AG10803 (cell line): ENCODE measurements around the gene COL10A1.

Experiments
- DNase-seq: peaks from one replicate; pipeline ENCODE4 v3.0.0; 2010; ENCODE audit warnings: low read depth
- H3K4me3 ChIP-seq: 2 replicates; pipeline ENCODE4 v1.5.1; 2011; ENCODE audit warnings: mild to moderate bottlenecking, low read length, control low read depth
- CTCF ChIP-seq: conservative IDR thresholded peaks from 2 replicates; pipeline ENCODE4 v1.5.1; 2011; ENCODE audit warnings: mild to moderate bottlenecking, low read length, control low read depth, inconsistent platforms

Gene COL10A1

DNA sequence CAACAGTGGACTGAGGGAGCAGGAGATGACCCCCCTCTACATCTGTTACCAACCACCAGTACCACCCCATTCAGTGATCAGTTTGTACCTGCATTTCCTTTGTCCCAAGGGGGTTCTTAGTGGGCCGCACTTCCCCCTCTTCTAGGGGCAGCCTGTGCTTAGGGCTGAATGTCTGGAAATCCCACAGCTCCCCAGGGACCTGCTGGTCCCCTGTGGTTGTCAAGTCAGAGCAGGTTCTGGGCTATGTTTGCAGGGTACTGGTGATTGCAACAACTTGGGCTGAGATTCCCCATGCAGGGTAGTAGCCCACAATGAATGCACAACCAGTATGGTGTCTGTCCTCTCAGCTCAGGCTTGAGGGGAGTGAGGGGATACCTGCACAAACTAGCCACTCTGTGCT, 39.7 kb upstream of the COL10A1 start:
- H3K4me3 ChIP-seq = no peak overlapping the region
- no peak for TF ChIP-seq CTCF
- no peak for DNase-seq

DNA sequence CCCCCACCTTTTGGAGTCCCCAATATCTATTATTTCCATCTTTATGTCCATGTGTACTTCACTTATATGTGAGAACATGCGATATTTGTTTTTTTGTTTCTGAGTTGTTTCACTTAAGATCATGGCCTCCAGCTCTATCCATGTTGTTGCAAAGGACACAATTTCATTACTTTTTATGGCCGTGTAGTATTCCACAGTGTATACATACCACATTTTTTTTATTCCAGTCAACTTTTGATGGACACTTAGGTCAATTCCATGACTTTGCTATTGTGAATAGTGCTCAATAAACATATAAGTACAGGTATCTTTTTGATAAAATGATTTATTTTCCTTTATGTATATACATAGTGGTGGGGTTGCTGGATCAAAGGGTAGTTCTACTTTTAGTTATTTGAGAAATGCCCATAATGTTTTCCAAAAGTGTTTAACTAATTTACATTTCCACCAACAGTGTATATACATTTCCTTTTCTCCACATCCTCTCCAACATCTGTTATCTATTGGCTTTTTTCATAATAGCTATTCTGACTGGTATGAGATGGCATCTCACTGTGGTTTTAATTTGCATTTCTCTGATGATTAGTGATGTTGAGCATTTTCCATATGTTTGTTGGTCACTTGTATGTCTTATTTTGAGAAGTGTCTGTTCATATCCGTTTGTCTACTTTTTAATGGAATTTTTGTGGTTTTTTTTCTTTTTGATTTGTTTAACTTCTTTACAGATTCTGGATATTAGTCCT, 34.0 kb upstream of the COL10A1 start:
- no peak for TF ChIP-seq CTCF
- peak; percentile 80 for DNase-seq
- H3K4me3 ChIP-seq = no peak overlapping the region

GRCh38 chr6:116158641-116159040, 32.7 kb upstream of the COL10A1 start:
- H3K4me3 ChIP-seq = no peak overlapping the region
- peak; percentile 49 for DNase-seq
- no peak for TF ChIP-seq CTCF

DNA sequence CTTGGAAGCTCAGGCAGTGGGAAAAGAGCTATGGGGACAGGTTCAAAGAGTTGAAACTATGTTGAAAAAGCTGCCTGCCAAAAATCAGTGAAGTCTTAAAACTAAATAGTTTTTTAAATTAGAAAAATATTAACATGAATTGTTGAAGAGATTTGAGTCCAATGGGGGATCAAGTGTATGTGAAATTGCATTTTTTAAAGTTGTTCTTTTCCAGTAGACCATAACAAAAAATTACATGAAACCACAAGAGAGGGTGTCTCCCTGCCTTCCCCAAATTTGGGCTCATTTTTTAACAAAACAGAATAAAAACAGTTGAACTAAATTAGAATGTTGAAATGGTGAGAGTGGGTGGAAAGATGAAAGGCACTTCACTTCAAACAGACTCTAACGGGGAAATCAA, 31.5 kb upstream of the COL10A1 start:
- no peak overlapping the region for H3K4me3 ChIP-seq
- TF ChIP-seq CTCF = no peak
- peak; percentile 17 for DNase-seq

DNA sequence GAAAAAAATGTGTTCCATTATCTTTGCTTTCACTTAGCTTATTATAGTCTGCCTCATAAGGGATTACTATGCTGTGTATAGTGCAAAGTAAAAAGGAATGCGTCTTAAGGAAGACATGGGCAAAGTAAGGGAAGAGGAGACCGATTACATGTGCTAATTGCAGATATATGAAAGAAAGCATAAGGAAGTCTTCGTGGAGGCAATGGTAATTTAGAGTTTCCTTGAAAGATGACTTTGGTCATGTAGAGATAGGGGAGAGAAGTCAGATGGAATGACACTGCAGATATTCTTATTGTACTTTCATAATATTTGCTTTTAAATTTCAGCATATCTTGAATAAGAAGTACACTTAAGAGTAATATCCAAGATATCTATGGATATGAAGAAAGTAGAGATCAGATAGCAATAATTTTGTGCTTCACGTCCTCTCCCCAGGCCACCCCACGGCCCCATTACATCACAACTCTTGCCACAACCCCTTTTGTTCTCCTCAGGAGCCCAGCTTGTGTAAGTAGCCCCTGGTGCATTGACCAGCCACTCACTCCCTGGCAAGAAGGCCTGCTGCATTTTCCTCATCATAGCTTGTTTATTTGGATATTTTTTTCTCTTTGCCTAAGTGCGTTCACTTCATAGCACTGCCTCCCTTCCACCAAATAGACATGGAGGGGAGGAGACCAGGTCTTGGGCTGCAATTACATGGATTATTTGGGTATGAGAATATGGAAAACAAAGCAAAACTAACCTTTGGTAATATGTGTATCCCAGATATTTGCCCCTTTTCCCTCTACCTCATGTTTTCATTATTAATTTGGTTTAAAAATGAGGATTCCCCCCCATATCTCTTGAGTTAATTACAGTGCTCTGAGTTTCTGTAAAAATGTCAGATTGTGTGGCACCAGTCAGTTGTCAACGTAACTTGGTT, 30.7 kb upstream of the COL10A1 start:
- no peak overlapping the region for H3K4me3 ChIP-seq
- DNase-seq = no peak
- TF ChIP-seq CTCF = no peak

GRCh38 chr6:116154887-116155286, 29.0 kb upstream of the COL10A1 start:
- H3K4me3 ChIP-seq = no peak overlapping the region
- TF ChIP-seq CTCF = no peak
- DNase-seq = no peak
